Choroid plexus epithelial cell (primary cell): Measurements from ENCODE around the gene NDEL1.

Source experiments
- DNase-seq: peaks from one replicate; pipeline ENCODE4 v3.0.0-alpha.2; 2010; ENCODE audit warnings: low read depth
- H3K4me3 ChIP-seq: 2 replicates; pipeline ENCODE4 v1.5.1; 2011; ENCODE audit warnings: low read depth, mild to moderate bottlenecking, control low read depth, low read length, moderate library complexity
- TF ChIP-seq, protein P1 (sequence below): conservative IDR thresholded peaks from 2 replicates; pipeline ENCODE4 v1.5.1; 2011; ENCODE audit warnings: low read depth, mild to moderate bottlenecking, control low read depth, inconsistent platforms, low read length, moderate library complexity

NDEL1 gene

DNA sequence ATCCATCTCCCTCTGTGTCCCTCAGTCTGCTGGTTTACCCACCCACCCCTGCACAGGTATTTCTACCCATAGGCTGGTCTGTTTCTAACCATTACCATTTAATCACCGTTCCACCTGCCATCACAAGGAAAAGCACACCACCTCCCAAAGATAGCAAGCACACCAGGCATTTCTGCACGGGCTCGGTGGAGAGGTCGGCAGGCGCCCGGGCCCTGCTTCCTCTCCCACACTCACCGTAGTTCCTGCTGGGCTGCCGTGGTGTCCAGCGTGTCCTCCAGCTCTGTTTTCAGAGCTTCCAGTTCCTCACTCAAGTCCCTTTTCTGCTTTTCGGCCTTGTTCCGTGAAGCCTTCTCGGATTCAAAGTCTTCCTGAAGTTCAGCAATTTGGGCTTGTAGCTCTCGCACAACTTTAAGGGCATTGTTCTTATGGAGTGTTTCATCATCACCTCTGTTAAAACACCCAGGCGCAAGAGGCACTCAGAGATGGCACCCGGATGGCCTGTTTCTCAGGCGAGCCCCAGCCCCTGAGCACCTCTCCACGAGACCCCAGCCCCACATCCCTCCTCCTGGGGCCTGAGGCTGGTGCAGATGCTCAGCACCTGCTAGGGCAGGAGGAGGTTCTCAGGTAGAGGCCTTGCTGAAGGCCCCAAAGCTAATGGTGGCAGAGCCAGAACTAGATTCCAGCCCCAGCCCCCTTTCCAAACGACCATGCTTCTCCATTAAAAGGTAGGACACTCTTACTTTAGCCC lies 69.0 kb downstream of the NDEL1 start:
- no peak for DNase-seq
- no peak overlapping the region for H3K4me3 ChIP-seq
- TF ChIP-seq, protein P1, sequence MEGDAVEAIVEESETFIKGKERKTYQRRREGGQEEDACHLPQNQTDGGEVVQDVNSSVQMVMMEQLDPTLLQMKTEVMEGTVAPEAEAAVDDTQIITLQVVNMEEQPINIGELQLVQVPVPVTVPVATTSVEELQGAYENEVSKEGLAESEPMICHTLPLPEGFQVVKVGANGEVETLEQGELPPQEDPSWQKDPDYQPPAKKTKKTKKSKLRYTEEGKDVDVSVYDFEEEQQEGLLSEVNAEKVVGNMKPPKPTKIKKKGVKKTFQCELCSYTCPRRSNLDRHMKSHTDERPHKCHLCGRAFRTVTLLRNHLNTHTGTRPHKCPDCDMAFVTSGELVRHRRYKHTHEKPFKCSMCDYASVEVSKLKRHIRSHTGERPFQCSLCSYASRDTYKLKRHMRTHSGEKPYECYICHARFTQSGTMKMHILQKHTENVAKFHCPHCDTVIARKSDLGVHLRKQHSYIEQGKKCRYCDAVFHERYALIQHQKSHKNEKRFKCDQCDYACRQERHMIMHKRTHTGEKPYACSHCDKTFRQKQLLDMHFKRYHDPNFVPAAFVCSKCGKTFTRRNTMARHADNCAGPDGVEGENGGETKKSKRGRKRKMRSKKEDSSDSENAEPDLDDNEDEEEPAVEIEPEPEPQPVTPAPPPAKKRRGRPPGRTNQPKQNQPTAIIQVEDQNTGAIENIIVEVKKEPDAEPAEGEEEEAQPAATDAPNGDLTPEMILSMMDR = no peak

DNA sequence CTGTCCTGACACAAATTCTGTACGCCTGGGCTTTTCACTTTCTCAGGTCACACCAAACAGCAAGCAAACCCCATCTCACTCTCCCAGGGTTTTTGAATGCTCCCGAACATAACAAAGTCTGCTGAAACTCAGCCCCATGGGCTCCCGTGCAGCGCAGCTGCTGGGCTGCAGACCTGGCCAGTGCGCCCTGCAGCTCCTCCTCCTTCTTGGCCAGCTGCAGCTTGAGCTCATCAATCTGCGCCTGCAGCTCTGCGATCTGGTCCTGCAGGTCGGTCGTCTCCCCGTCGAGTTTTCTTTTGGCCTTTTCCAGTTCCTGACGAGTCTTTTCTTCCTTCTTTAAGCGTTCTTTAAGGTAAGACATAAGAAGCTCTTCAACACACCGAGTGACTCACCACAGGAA lies 70.5 kb downstream of the NDEL1 start:
- TF ChIP-seq, protein P1 = no peak
- no peak for DNase-seq
- no peak overlapping the region for H3K4me3 ChIP-seq

DNA sequence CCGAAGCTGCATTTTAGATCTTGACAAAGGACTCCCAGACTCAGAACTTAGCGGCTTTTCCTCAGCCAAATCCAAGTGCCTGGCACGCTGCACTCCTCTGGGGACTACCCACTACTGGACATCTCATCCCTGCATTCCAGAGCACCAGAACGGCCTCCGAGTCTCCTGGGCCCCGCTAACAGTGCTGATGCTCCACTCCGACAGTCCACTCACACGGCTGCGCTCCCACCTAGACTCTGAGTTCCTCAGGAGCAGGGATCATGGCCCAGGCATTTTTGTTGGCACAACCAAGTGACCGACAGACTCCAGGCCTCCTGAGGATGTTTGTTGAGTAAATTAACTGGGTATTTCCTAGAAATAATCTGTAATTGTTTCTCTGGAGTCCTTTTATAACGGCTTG lies 79.1 kb downstream of the NDEL1 start:
- TF ChIP-seq, protein P1 = no peak
- no peak overlapping the region for H3K4me3 ChIP-seq
- no peak for DNase-seq
